HL-60 (cell line): ENCODE results near the gene TNXB.

Experiments
- DNase-seq, 2 experiments: peaks; one replicate each; pipeline ENCODE4 v3.0.0-alpha.2; 2010 to 2020; ENCODE audit warnings: low read depth in 1 of 2, low spot score in 1 of 2
- H3K27ac ChIP-seq: fragments of 250-450 bp; sonication (Bioruptor Pico); replicated peaks from 2 replicates; pipeline ENCODE4 v1.5.1; 2020; ENCODE audit warnings: mild to moderate bottlenecking, moderate library complexity
- H3K27me3 ChIP-seq: fragments of 250-450 bp; sonication (Bioruptor Pico); 2 replicates; pipeline ENCODE4 v1.5.1; 2021; ENCODE audit warnings: mild to moderate bottlenecking, moderate library complexity; ENCODE audit not compliant: insufficient read depth, poor library complexity, severe bottlenecking
- H3K4me3 ChIP-seq: replicated peaks from 2 replicates; pipeline ENCODE4 v1.5.1; 2011; ENCODE audit warnings: mild to moderate bottlenecking, control low read depth, low read length; ENCODE audit not compliant: insufficient read depth
- CTCF ChIP-seq: IDR thresholded peaks from one replicate; pipeline ENCODE4 v1.5.1; 2011; ENCODE audit warnings: low read length, control low read depth, inconsistent platforms; ENCODE audit not compliant: insufficient read depth
- GABPA ChIP-seq: IDR thresholded peaks from 2 replicates; pipeline ENCODE4 v1.6.1; 2012; ENCODE audit warnings: low read depth
- POLR2AphosphoS5 ChIP-seq: IDR thresholded peaks from 2 replicates; pipeline ENCODE4 v1.6.1; 2012; ENCODE audit warnings: low read depth
- REST ChIP-seq: IDR thresholded peaks from 2 replicates; pipeline ENCODE4 v1.6.1; 2012; ENCODE audit warnings: low read depth; ENCODE audit not compliant: insufficient replicate concordance
- SPI1 ChIP-seq: IDR thresholded peaks from 2 replicates; pipeline ENCODE4 v1.6.1; 2012; ENCODE audit warnings: low read depth, mild to moderate bottlenecking, borderline replicate concordance
- long read RNA-seq: library from polyadenylated mRNA; unstranded; transcript quantifications from one replicate; pipeline ENCODE4 v2.0.0, GENCODE V29; 2020

TNXB gene
- long read RNA-seq, partial matches to known transcripts = 0 of 2 reads
- long read RNA-seq, other reads (novel, unspliced or antisense) = 1 of 2 reads

GRCh38 chr6:32109114-32109764, at the start of gene TNXB:
Gene TNXB (minus strand): TSS chr6:32109338. CDS start chr6:32098198, 11,140 bp downstream.
- no peak for DNase-seq
- Histone ChIP-seq H3K27me3 (peaks cover 11% of the 10 kb centered on the region), H3K27ac (no peak within 1 kb of the TSS), H3K4me3 (no peak within 1 kb of the TSS)
- TF ChIP-seq SPI1 (no peak), CTCF (no peak)

- DNase-seq = no peak
- no peak for TF ChIP-seq POLR2AphosphoS5
- TF ChIP-seq CTCF = no peak
- no peak for TF ChIP-seq GABPA
- TF ChIP-seq SPI1 = no peak
- no peak for TF ChIP-seq REST
- H3K27ac ChIP-seq = no peak overlapping the region
- no peak overlapping the region for H3K4me3 ChIP-seq
- H3K27me3 ChIP-seq = peaks cover 14% of the 10 kb centered on the region
Observed at GRCh38 chr6:32158052-32158451, 48.9 kb upstream of the TNXB start.

GRCh38 chr6:32156891-32157290, 47.8 kb upstream of the TNXB start:
- DNase-seq = no peak
- peaks cover 18% of the 10 kb centered on the region for H3K27me3 ChIP-seq
- H3K27ac ChIP-seq = no peak overlapping the region
- TF ChIP-seq REST = no peak
- TF ChIP-seq CTCF = no peak
- no peak for TF ChIP-seq GABPA
- TF ChIP-seq POLR2AphosphoS5 = no peak
- no peak for TF ChIP-seq SPI1
- H3K4me3 ChIP-seq = no peak overlapping the region
